Measurements from ENCODE around the gene PYGL. TPM values are rescaled to one million over a fixed set of nuclear protein-coding genes. Genes with fewer than 3 reads are reported as not detected.

The PYGL gene
- total and polyA plus RNA-seq, 10 of the 15 experiments (the other 5 are each of a cell fraction or from before 2014, with no cell fraction given): 0.05 to 1.4 (median 0.79) TPM

DNA sequence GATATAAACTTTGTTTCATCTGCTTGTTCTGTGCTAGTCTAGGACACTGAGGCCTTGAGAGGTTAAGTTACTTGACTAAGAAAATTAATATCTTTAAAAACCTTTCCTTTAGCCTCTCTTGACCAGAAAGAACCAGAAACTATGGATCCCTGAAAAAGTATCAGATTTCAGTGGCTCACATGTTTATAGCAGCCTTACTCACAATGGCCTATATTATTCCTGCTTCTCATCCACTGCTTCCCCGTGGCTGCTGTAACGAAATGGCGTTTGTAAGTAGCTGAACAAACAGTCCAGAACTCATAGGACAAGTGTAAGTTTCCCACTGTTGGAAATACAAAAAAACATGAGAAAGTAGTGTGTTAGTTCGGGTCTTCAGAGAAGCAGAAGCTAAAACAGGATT, 3.2 kb upstream of the PYGL start:
- Histone ChIP-seq H3K27me3 (replicated peaks in 1 of 2; ENCODE audit: control insufficient read depth in 2 of 2, insufficient read depth in 2 of 2, low read length in 1 of 2) (peaks cover 6 to 14% of the 10 kb centered on the region in 2 experiments), H3K27ac (ENCODE audit: control insufficient read depth, insufficient read depth) (no peak overlapping the region), H3K9me3 (replicated peaks; ENCODE audit: control insufficient read depth, insufficient read depth, low read length) (no peaks in the 10 kb centered on the region; the same call in 2 of the 3 replicates), H3K4me1 (ENCODE audit: control insufficient read depth, insufficient read depth, low read length) (peaks cover 8% of the 10 kb centered on the region), H3K4me3 (no peak overlapping the region), H3K79me2 (ENCODE audit: control insufficient read depth, insufficient read depth, low read length) (no peaks in the 10 kb centered on the region), H2AFZ (ENCODE audit: control insufficient read depth, low read depth, low read length) (no peak overlapping the region), H4K20me1 (ENCODE audit: control insufficient read depth, insufficient read depth) (no peaks in the 10 kb centered on the region), H3K36me3 (ENCODE audit: control insufficient read depth in 2 of 2, insufficient read depth in 2 of 2, low read length in 1 of 2) (no peaks in the 10 kb centered on the region), H3K4me2 (ENCODE audit: control insufficient read depth, insufficient read depth) (no peak overlapping the region), H3K9ac (ENCODE audit: control insufficient read depth, insufficient read depth, low read length) (no peak overlapping the region)
- ATAC-seq: no peak
- intact Hi-C loops (cut with micrococcal nuclease; ENCODE audit: unreplicated experiment): no loop called here
- BruUV-seq (replicated peaks): no TSS peak
- SMC1A ChIA-PET (ENCODE audit: uncharacterized antibody, unreplicated experiment): no interaction called here
- no peak for DNase-seq (ENCODE audit: low read depth, low spot score)
- POLR2A ChIA-PET: no interaction called here
- TF ChIP-seq EP300 (IDR thresholded peaks at IDR 0.05; ENCODE audit: borderline replicate concordance in 1 of 2, control insufficient read depth in 1 of 2, low read depth in 2 of 2, low read length in 2 of 2): no peak
- TF ChIP-seq, protein P1, sequence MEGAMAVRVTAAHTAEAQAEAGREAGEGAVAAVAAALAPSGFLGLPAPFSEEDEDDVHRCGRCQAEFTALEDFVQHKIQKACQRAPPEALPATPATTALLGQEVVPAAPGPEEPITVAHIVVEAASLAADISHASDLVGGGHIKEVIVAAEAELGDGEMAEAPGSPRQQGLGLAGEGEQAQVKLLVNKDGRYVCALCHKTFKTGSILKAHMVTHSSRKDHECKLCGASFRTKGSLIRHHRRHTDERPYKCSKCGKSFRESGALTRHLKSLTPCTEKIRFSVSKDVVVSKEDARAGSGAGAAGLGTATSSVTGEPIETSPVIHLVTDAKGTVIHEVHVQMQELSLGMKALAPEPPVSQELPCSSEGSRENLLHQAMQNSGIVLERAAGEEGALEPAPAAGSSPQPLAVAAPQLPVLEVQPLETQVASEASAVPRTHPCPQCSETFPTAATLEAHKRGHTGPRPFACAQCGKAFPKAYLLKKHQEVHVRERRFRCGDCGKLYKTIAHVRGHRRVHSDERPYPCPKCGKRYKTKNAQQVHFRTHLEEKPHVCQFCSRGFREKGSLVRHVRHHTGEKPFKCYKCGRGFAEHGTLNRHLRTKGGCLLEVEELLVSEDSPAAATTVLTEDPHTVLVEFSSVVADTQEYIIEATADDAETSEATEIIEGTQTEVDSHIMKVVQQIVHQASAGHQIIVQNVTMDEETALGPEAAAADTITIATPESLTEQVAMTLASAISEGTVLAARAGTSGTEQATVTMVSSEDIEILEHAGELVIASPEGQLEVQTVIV (IDR thresholded peaks at IDR 0.05; ENCODE audit: borderline replicate concordance, partially characterized antibody): no peak
- TF ChIP-seq NBN (IDR thresholded peaks at IDR 0.05): no peak
- no peak for TF ChIP-seq SMC3 (IDR thresholded peaks at IDR 0.05; ENCODE audit: borderline replicate concordance, low read length)
- in situ Hi-C loops (cut with MboI): no loop called here
- CTCF ChIA-PET: no interaction called here
- FAIRE-seq: no peak
- WGBS (ENCODE audit: insufficient coverage, insufficient replicate concordance, low lambda C conversion rate, missing lambda C conversion rate): 71% methylated on average over 4 of the region's 4 CpGs
- RAD21 ChIA-PET (ENCODE audit: unreplicated experiment): no interaction called here
